ENCODE results near the gene ITGB2.

Gene ITGB2

GRCh38 chr21:44908908-44909307 lies 11.8 kb downstream of the ITGB2 start:
- no peak for DNase-seq

DNA sequence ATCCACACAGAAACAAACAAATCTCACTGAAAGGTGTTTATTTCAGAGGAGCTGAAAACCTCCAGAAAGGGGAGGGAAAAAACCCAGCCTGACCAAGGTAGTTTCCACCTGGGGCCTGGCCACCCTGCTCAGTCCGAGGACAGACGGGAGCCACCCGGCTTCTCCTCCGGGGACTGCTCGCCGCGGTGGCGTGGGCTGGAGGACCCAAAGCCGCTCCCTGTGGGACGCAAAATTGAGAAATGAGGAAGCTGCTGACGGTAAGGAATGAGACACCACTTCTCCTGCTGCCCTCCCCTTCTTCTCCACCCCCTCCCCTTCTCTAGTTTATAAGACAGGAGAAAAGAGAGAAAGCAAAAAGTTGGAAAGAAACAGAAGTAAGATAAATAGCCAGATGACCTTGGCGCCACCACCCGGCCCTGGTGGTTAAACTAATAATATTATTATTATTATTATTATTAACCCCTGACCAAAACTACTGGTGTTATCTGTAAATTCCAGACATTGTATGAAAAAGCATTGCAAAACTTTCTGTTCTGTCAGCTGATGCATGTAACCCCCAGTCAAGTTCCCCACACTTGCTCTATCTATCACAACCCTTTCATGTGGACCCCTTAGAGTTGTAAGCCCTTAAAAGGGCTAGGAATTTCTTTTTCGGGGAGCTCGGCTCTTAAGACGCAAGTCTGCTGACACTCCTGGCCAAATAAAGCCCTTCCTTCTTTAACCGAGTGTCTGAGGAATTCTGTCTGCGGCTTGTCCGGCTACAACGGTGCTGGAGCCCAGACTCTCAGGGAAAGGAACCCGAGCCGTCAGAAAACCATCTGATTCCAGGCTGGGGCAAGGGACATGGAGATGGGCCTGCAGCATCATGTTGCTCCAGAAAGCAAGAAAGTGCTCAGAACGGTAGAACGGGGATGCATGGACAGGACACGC lies 12.5 kb downstream of the ITGB2 start:
- no peak for DNase-seq

- no peak for DNase-seq
These were observed 13.3 kb downstream of the ITGB2 start for GRCh38 chr21:44907225-44907965.

GRCh38 chr21:44905728-44906090 lies 15.0 kb downstream of the ITGB2 start:
- DNase-seq, result no peak

GRCh38 chr21:44905016-44905727 lies 15.5 kb downstream of the ITGB2 start:
- DNase-seq, result no peak

- no peak for DNase-seq
These were observed 16.4 kb downstream of the ITGB2 start for GRCh38 chr21:44904141-44904923.

- no peak for DNase-seq
These were observed 17.0 kb downstream of the ITGB2 start for GRCh38 chr21:44903689-44904088.

- no peak for DNase-seq
These were observed 17.5 kb downstream of the ITGB2 start for GRCh38 chr21:44903050-44903685.

DNA sequence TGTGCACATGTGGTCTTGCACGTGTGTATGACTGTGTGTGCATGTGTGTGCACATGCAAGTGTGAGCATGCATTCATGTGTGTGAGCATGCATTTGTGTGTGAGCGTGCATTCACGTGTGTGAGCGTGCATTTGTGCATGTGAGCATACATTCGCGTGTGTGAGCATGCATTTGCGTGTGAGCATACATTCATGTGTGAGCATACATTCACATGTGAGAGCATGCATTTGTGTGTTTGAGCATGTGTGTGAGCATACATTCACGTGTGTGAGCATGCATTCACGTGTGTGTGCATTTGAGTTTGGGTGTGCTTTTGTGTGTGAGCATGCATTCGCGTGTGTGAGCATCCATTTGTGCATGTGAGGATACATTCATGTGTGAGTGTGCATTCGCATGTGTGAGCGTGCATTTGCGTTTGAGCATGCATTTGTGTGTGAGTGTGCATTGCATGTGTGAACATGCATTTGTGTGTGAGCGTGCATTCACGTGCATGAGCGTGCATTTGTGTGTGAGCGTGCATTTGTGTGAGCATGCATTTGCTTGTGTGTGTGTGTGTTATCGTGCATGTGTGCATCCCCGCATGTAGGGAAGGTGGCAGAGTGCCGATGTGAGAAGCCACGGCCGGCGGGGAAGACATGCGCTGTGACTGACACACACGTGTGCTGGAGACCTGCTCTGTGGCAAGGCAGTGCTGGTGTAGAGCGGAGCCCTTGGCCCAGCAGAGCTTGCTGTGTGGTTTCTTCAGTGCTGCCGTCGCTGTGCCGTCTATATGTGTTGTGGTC lies 18.2 kb downstream of the ITGB2 start:
- DNase-seq, result no peak

DNA sequence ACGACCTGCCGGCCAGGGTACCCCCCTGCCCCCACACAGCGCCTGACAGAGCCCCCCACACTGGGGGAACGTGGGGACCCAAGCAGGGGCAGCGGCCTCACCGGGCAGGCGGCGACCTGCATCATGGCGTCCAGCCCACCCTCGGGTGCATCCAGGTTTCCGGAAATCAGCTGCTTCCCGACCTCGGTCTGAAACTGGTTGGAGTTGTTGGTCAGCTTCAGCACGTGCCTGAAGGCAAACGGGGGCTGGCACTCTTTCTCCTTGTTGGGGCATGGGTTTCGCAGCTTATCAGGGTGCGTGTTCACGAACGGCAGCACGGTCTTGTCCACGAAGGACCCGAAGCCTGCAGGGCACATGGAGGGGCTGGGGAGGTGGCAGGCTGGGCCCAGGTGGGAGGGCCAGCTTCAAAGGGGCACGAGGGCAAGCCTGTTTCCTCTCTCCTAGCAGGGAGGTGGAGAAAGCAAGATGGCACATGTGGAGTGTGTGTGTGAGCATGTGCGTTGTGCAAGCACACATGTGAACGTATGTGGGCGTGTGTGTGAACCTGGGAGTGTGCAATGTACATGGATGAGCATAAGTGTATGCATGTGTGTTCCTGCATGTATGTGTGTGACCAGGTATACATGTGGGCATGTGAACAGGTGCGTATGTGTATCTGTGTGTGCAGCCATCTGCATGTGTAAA lies 19.2 kb downstream of the ITGB2 start:
- no peak for DNase-seq

DNA sequence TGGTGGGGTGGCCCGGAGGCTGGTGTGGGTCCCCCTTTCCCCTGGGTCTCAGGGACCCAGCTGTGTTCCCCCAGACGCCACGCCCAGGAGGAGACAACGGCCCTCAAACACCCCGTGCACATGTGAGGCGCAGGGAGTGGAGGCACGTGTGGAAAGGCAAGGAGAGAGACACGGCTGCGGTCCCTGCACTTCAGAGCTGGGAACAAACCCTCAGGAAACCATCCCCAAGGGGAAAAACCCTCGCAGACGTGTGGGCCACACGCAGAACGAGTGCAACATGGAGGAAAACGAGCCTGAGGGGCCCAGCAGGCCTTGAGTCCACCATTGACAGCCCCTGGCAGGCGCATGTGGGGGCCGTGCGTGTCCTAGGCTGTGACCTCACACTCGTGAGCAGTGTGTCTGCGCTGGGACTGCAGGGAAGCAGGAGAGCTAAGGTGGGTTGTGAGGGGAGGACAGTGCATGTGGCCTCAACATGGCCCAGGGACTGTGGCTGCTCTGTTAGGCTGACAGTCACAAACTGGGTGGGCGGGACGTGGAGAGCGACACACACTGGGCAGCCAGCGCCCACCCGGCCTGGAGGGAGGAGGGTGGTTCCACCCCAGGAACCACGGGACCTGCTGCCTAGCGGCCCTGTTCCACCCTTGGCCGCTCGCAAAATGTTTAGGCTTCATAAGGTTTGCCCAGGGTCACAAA lies 20.0 kb downstream of the ITGB2 start:
- no peak for DNase-seq

- no peak for DNase-seq
These were observed 20.7 kb downstream of the ITGB2 start for GRCh38 chr21:44899768-44900558.

- no peak for DNase-seq
These were observed 21.6 kb downstream of the ITGB2 start for GRCh38 chr21:44898851-44899767.

- DNase-seq, result no peak
These were observed 22.6 kb downstream of the ITGB2 start for GRCh38 chr21:44898011-44898488.

DNA sequence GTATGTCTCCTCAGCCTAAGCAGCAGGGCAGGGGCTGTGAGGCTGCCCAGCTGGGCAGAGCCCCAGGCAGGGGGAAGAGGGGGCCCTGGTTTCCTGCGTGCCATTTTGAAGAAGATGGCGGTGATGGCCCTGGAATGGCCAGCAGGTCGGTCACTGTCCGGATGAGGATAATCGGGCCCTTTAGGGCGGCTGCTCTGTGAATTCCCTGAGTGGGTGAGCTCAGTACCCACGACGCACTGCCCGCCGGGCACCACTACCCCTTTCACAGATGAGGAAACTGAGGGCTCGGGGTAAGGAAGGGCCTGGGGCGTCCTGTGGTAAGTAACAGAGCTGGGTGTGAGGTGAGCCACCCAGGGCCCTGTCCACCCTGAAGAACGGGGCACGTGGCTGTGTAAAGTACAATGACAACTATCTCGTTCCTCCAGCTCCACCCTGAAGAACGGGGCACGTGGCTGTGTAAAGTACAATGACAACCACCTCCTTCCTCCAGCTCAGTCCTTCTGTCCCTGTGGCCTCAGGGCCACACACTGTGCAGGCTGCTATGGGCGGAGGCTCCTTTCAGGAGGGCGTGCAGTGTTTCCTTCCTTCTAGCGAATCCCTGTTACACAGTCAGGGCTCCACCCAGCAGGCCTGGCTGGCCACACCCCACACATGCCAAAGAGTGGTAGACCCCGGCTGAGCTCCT lies 23.2 kb downstream of the ITGB2 start:
- DNase-seq, result no peak

GRCh38 chr21:44896561-44897286 lies 24.0 kb downstream of the ITGB2 start:
- no peak for DNase-seq

- DNase-seq, result no peak
These were observed 24.8 kb downstream of the ITGB2 start for GRCh38 chr21:44895859-44896258.

All from femur (tissue), 1 donor.